GM21515 (cell line): ENCODE data around the gene PLCG2.

Experiments
- ATAC-seq: cut with Tn5 transposase; IDR thresholded peaks from one replicate; pipeline ENCODE4 v1.9.1; 2021; ENCODE audit not compliant: unreplicated experiment

PLCG2 gene

GRCh38 chr16:81814751-81815428, 35.8 kb downstream of the PLCG2 start:
- ATAC-seq: no peak

- no peak for ATAC-seq
Measured at GRCh38 chr16:81815429-81815766, 36.3 kb downstream of the PLCG2 start.

- no peak for ATAC-seq
Measured at GRCh38 chr16:81816351-81816750, 37.3 kb downstream of the PLCG2 start.

GRCh38 chr16:81816793-81817210, 37.7 kb downstream of the PLCG2 start:
- peak; percentile 26 for ATAC-seq

- peak; percentile 32 for ATAC-seq
Measured at GRCh38 chr16:81817296-81817695, 38.2 kb downstream of the PLCG2 start.

GRCh38 chr16:81817789-81818567, 38.9 kb downstream of the PLCG2 start:
- no peak for ATAC-seq

DNA sequence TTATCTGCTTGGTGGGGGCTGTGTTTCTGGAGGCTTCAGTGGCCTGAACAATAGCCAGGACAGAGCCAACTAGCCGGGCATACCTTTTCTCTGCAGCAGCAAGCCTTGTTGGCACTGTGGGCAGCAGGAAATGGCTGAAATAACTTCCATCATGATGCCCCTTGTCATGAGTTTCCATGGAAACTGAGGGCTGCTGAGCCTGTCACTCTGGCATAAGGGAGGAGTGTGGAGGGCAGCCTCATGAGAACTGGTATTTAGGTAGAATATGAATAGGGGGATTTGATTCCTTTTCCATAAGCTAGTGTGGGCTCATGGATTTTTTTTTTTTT, 39.4 kb downstream of the PLCG2 start:
- ATAC-seq: no peak

DNA sequence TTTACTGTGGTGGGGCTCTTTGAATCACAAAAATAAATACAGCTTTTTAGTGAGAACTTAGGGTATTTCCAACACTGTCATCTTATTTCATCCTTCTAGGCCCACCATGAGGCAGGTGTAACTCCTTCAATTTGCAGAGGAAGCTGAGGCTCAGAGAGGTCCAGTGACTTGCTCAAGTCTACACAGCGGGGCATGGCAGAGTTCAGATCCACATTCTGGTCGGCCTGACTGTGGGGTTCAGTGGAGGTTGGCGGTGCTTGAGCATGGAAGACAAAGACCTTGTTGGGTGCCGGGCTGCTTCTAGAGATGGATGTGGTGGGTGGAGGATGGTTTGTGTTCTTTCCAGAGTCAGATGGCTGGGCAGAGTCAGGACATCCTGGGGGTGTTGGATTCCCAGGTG, 39.8 kb downstream of the PLCG2 start:
- no peak for ATAC-seq

GRCh38 chr16:81821436-81822128, 42.5 kb downstream of the PLCG2 start:
- peak; percentile 35 for ATAC-seq

DNA sequence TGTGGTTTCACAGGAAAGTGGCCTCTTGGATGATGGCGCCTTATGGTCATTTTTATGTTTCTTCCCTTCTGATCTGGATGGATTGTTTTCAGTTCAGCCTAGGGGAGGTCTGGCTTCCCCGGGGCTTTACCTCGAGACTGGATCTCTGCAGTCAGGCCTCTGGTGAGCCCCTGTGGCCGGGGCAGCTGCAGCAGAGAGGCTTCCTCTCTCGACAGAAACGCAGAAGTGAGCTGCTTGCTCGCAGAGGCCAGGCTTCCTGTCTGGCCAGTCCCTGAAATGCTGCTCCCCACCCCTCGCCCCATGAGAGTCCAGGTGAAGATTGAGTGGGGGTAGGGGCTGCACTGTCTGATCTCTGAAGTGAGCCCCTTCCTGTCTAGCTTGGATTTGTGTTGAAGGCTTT, 44.0 kb downstream of the PLCG2 start:
- peak; percentile 46 for ATAC-seq

DNA sequence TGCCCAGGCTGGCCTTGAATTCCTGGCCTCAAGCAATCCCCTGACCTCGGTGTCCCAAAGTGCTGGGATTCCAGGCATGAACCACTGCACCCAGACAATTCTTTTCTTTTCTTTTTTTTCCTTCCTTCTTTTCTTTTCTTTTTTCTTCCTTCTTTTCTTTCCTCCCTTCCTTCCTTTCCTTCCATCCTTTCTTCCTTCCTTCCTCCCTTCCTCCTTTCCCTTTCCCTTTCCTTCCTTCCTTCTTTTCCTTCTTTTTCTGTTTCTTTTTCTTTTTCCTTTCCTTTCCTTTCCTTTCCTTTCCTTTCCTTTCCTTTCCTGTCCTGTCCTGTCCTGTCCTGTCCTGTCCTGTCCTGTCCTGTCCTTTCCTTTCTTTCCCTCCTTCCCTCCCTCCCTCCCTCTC, 44.6 kb downstream of the PLCG2 start:
- no peak for ATAC-seq

GRCh38 chr16:81826523-81826922, 47.4 kb downstream of the PLCG2 start:
- ATAC-seq: no peak

GRCh38 chr16:81830845-81831540, 51.9 kb downstream of the PLCG2 start:
- peak; percentile 6 for ATAC-seq

DNA sequence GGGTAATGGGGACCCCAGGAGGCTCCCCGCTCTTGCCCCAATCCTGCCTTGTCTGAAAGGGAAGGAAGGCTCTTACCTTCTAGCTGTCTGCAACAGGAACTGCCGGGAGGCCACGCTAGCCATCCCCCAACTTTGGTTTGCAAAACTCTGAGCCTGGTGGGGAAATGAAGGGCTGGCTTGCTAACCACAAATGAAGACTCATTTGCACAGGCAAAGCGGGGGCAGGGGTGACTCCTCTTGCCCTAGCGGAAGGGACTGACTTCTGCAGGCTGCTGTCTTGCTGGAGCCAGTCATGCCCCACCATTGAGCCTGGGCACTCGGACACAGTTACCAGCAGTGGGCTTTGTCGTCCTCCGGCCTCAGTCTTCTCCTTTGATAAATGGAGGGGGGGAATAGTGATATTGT, 52.6 kb downstream of the PLCG2 start:
- peak; percentile 66 for ATAC-seq

GRCh38 chr16:81832801-81833547, 53.9 kb downstream of the PLCG2 start:
- no peak for ATAC-seq

DNA sequence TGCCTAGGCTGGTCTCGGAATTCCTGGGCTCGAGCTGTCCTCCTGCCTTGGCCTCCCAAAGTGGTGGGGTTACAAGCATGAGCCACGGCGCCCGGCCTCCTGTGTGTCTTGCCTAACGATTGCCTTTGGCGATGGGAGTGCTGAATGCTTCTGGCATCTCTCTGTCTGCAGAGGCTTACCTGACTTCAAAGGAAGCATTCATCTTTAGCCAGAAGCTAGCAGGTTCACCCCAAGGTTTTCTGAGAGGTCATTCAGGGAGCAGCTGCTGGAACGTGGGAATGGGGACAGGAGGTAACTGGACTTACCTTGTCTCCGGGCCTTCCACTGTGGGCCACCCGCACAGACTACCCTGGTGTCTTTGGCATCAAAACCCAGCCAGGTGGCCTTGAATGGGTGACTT, 54.7 kb downstream of the PLCG2 start:
- no peak for ATAC-seq

GRCh38 chr16:81834868-81835267, 55.8 kb downstream of the PLCG2 start:
- ATAC-seq: no peak

GRCh38 chr16:81836279-81837054, 57.4 kb downstream of the PLCG2 start:
- ATAC-seq: peak; percentile 74

DNA sequence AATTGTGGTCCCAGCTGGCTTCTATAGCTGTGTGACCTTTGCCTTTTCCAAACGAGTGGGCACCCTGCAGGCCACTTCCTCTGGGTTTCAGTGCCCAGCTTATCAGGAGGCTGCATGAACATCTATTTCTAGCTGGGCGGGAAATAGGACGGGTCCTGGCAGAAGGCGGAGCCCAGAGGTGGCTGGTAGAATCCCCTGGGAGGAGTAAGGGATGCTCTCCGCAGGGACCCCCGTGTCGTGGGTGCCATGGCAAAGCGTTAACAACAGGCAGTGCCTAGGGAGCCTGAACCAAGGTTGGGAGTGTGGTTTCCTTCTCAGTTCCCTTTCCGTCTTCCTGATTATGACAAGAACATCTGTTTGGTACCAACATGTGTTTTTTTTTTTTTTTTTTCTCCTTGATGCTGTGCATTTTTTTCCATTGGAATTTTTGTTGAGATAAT, 58.2 kb downstream of the PLCG2 start:
- no peak for ATAC-seq

DNA sequence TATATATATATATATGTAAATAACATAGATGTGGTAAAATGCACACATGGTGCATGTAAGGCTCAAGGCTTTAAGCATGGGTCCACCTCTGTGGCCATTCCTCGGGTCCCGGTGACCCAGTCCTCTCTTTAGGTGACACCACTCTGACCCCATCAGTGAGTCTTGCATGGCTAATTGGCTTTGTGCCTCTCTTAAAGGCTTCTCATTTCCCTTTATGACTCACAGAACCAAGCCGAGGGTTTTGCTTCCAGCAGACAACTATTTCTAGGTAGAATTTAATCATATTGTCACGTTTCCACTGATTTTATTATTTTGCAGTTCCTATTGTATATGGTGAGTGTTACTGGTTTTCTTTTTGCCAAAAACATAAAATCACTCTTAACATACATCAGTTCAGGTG, 59.7 kb downstream of the PLCG2 start:
- ATAC-seq: no peak
